H1 (cell line): ENCODE data around the gene TMEM204. TPM values are rescaled to one million over a fixed set of nuclear protein-coding genes. Genes with fewer than 3 reads are reported as not detected.

ENCODE experiments used
- CTCF ChIA-PET: fragments of 300-600 bp; sonication (Branson Sonifier 250); formaldehyde crosslinking; loops from one replicate; lab custom pipeline; 2021; ENCODE audit not compliant: partially characterized antibody; lab: Charles Lee
- POLR2A ChIA-PET: fragments of 300-600 bp; sonication (Branson Sonifier 250); formaldehyde crosslinking; loops from one replicate; lab custom pipeline; 2021; ENCODE audit warnings: inconsistent platforms; ENCODE audit not compliant: partially characterized antibody; lab: Charles Lee
- DNase-seq, 2 experiments: peaks; one replicate each; pipeline versions ENCODE4 v3.0.0 to v3.0.0-alpha.2; 2010 to 2022; ENCODE audit warnings: low spot score in 2 of 2, low read depth in 1 of 2, mixed read lengths in 1 of 2
- FAIRE-seq: peaks from 2 replicates; lab custom pipeline; 2011; peaks lifted over from hg19 to GRCh38; lab: Jason Lieb, UNC
- H2AFZ ChIP-seq: 2 replicates; pipeline ENCODE4 v1.8.1; 2012; ENCODE audit warnings: low read length, inconsistent platforms
- H2AK5ac ChIP-seq: 2 replicates; pipeline ENCODE4 v1.6.1; 2013; ENCODE audit warnings: low read depth, low read length
- H2BK120ac ChIP-seq: replicated peaks from 2 replicates; pipeline ENCODE3; 2013; ENCODE audit warnings: low read depth, low read length, inconsistent platforms
- H2BK12ac ChIP-seq: 2 replicates; pipeline ENCODE4 v1.6.1; 2013; ENCODE audit warnings: low read depth, low read length
- H2BK15ac ChIP-seq: 2 replicates; pipeline ENCODE4 v1.6.1; 2013; ENCODE audit warnings: low read length
- H2BK20ac ChIP-seq: 2 replicates; pipeline ENCODE4 v1.6.1; 2013; ENCODE audit warnings: low read length
- H2BK5ac ChIP-seq: 2 replicates; pipeline ENCODE4 v1.6.1; 2013; ENCODE audit warnings: low read depth, low read length
- H3K14ac ChIP-seq: 2 replicates; pipeline ENCODE4 v1.6.1; 2013; ENCODE audit warnings: inconsistent platforms; ENCODE audit not compliant: insufficient read length
- H3K18ac ChIP-seq: 2 replicates; pipeline ENCODE4 v1.6.1; 2013; ENCODE audit warnings: low read length; ENCODE audit errors: extremely low read depth
- H3K23ac ChIP-seq: 2 replicates; pipeline ENCODE4 v1.6.1; 2013; ENCODE audit warnings: inconsistent platforms; ENCODE audit not compliant: insufficient read length
- H3K23me2 ChIP-seq: 2 replicates; pipeline ENCODE4 v1.6.1; 2013; ENCODE audit warnings: low read depth, low read length
- H3K27ac ChIP-seq: 2 replicates; pipeline ENCODE4 v1.6.1; 2011; ENCODE audit warnings: low read depth, low read length, inconsistent platforms
- H3K27me3 ChIP-seq, 4 experiments: replicated peaks in 1 of 4; 1 replicate in 1 of 4; 2 replicates in 3 of 4; pipeline versions ENCODE4 v1.6.1 to v1.8.1; 2011 to 2013; ENCODE audit warnings: low read length in 3 of 4, mild to moderate bottlenecking in 3 of 4, inconsistent platforms in 2 of 4, mixed read lengths in 2 of 4, moderate library complexity in 1 of 4; ENCODE audit not compliant: control insufficient read depth in 3 of 4, insufficient read depth in 3 of 4; ENCODE audit errors: extremely low read depth in 1 of 4
- H3K36me3 ChIP-seq, 4 experiments: 2 replicates each; pipeline versions ENCODE4 v1.6.1 to v1.8.1; 2011 to 2013; ENCODE audit warnings: mild to moderate bottlenecking in 4 of 4, low read length in 3 of 4, moderate library complexity in 2 of 4, control low read depth in 1 of 4, inconsistent platforms in 1 of 4; ENCODE audit not compliant: insufficient read depth in 4 of 4, control insufficient read depth in 2 of 4
- H3K4ac ChIP-seq: replicated peaks from 2 replicates; pipeline ENCODE3; 2013; ENCODE audit warnings: low read length, low read depth, mixed read lengths, inconsistent platforms; ENCODE audit not compliant: insufficient read length
- H3K4me1 ChIP-seq, 4 experiments: replicated peaks in 1 of 4; 1 replicate in 1 of 4; 2 replicates in 3 of 4; pipeline versions ENCODE4 v1.6.1 to v1.8.1; 2011 to 2013; ENCODE audit warnings: low read length in 3 of 4, inconsistent platforms in 2 of 4, mixed read lengths in 1 of 4; ENCODE audit not compliant: insufficient read depth in 4 of 4, control insufficient read depth in 3 of 4
- H3K4me2 ChIP-seq, 2 experiments: 2 replicates each; pipeline versions ENCODE4 v1.6.1 to v1.8.1; 2011 to 2013; ENCODE audit warnings: low read depth in 2 of 2, low read length in 2 of 2, control low read depth in 1 of 2, inconsistent platforms in 1 of 2, mild to moderate bottlenecking in 1 of 2; ENCODE audit not compliant: insufficient read depth in 1 of 2
- H3K4me3 ChIP-seq, 4 experiments: fragments of 200-600, 300-600 bp in 1 of 4; sonication (generic), shearing (Covaris generic), sonication (Bioruptor Twin) in 1 of 4; 2 replicates each; pipeline versions ENCODE4 v1.5.1 to v1.8.1; 2011 to 2016; ENCODE audit warnings: low read length in 4 of 4, low read depth in 3 of 4, control low read depth in 2 of 4, inconsistent platforms in 2 of 4, mild to moderate bottlenecking in 2 of 4, mixed read lengths in 1 of 4, moderate library complexity in 1 of 4; ENCODE audit not compliant: insufficient read depth in 2 of 4; ENCODE audit errors: extremely low read depth in 1 of 4
- H3K56ac ChIP-seq: replicated peaks from 2 replicates; pipeline ENCODE3; 2013; ENCODE audit warnings: low read depth, mild to moderate bottlenecking, mixed read lengths, low read length, inconsistent platforms; ENCODE audit not compliant: insufficient read length
- H3K79me1 ChIP-seq: 2 replicates; pipeline ENCODE4 v1.6.1; 2013; ENCODE audit warnings: low read depth, low read length, control low read depth
- H3K79me2 ChIP-seq, 2 experiments: 2 replicates each; pipeline versions ENCODE4 v1.6.1 to v1.8.1; 2012 to 2013; ENCODE audit warnings: low read length in 2 of 2, mild to moderate bottlenecking in 2 of 2, inconsistent platforms in 1 of 2; ENCODE audit not compliant: insufficient read depth in 2 of 2, control insufficient read depth in 1 of 2
- H3K9ac ChIP-seq, 4 experiments: replicated peaks in 1 of 4; 1 replicate in 1 of 4; 2 replicates in 3 of 4; pipeline versions ENCODE4 v1.6.1 to v1.8.1; 2011 to 2013; ENCODE audit warnings: low read depth in 3 of 4, low read length in 3 of 4, control low read depth in 2 of 4, mild to moderate bottlenecking in 2 of 4, moderate library complexity in 2 of 4, inconsistent platforms in 1 of 4; ENCODE audit errors: extremely low read depth in 1 of 4
- H3K9me3 ChIP-seq, 2 experiments: 2 replicates each; pipeline versions ENCODE4 v1.6.1 to v1.8.1; 2012 to 2013; ENCODE audit warnings: mild to moderate bottlenecking in 2 of 2, moderate library complexity in 2 of 2, control low read depth in 1 of 2, inconsistent platforms in 1 of 2, low read depth in 1 of 2, low read length in 1 of 2, mixed read lengths in 1 of 2; ENCODE audit not compliant: insufficient read depth in 2 of 2
- H4K20me1 ChIP-seq, 2 experiments: replicated peaks in 1 of 2; 2 replicates each; pipeline versions ENCODE3 to v1.8.1; 2011 to 2013; ENCODE audit warnings: inconsistent platforms in 2 of 2, low read length in 2 of 2, mild to moderate bottlenecking in 1 of 2; ENCODE audit not compliant: insufficient read depth in 2 of 2, control insufficient read depth in 1 of 2
- H4K5ac ChIP-seq: 2 replicates; pipeline ENCODE4 v1.6.1; 2013; ENCODE audit warnings: low read length, low read depth, mixed read lengths, inconsistent platforms; ENCODE audit not compliant: insufficient read length
- H4K8ac ChIP-seq: 2 replicates; pipeline ENCODE4 v1.8.0; 2013; ENCODE audit warnings: mild to moderate bottlenecking, moderate library complexity, low read length, inconsistent platforms; ENCODE audit not compliant: insufficient read depth; ENCODE audit errors: extremely low read depth
- H4K91ac ChIP-seq: replicated peaks from 2 replicates; pipeline ENCODE3; 2013; ENCODE audit warnings: low read length, mixed read lengths, inconsistent platforms; ENCODE audit not compliant: insufficient read length
- ATF2 ChIP-seq: IDR thresholded peaks from 2 replicates; pipeline ENCODE4 v1.6.1; 2012; ENCODE audit warnings: low read length, inconsistent platforms
- CHD1 ChIP-seq: IDR thresholded peaks from 2 replicates; pipeline ENCODE4 v1.6.1; 2012; ENCODE audit warnings: low read depth, low read length, improper control_type of control experiment
- EGR1 ChIP-seq: IDR thresholded peaks from 2 replicates; pipeline ENCODE4 v1.6.1; 2011; ENCODE audit warnings: low read depth, low read length, borderline replicate concordance
- EP300 ChIP-seq, 2 experiments: IDR thresholded peaks; 1 replicate in 1 of 2; 2 replicates in 1 of 2; pipeline ENCODE4 v1.6.1; 2011 to 2012; ENCODE audit warnings: low read depth in 2 of 2, low read length in 2 of 2, mild to moderate bottlenecking in 2 of 2, borderline replicate concordance in 1 of 2, inconsistent platforms in 1 of 2, moderate library complexity in 1 of 2
- FOSL1 ChIP-seq: IDR thresholded peaks from 2 replicates; pipeline ENCODE4 v1.6.1; 2011; ENCODE audit warnings: mild to moderate bottlenecking, low read depth, low read length, moderate library complexity; ENCODE audit not compliant: insufficient read depth
- GTF2F1 ChIP-seq: IDR thresholded peaks from 2 replicates; pipeline ENCODE4 v1.6.1; 2012; ENCODE audit warnings: low read depth, low read length, improper control_type of control experiment, borderline replicate concordance
- MAX ChIP-seq: IDR thresholded peaks from 2 replicates; pipeline ENCODE4 v1.6.1; 2012; ENCODE audit warnings: inconsistent platforms
- NRF1 ChIP-seq: IDR thresholded peaks from 2 replicates; pipeline ENCODE4 v1.6.1; 2011; ENCODE audit warnings: mild to moderate bottlenecking, low read depth, low read length, improper control_type of control experiment
- POLR2A ChIP-seq, 2 experiments: IDR thresholded peaks; 1 replicate in 1 of 2; 2 replicates in 1 of 2; pipeline ENCODE4 v1.6.1; 2011; ENCODE audit warnings: low read depth in 2 of 2, low read length in 2 of 2, mild to moderate bottlenecking in 2 of 2; ENCODE audit errors: control extremely low read depth in 1 of 2
- RNF2 ChIP-seq: fragments of 200-900, 300-1000 bp; sonication (generic); IDR thresholded peaks from 2 replicates; pipeline ENCODE4 v1.7.1; 2016; ENCODE audit warnings: borderline replicate concordance, low read depth, mild to moderate bottlenecking, antibody characterized with exemption, low read length; ENCODE audit not compliant: poor library complexity, severe bottlenecking; ENCODE audit errors: missing control alignments
- SIRT6 ChIP-seq: IDR thresholded peaks from one replicate; pipeline ENCODE4 v1.7.1; 2012; ENCODE audit warnings: low read length, inconsistent platforms
- SP4 ChIP-seq: IDR thresholded peaks from 2 replicates; pipeline ENCODE4 v1.6.1; 2012; ENCODE audit warnings: low read length, inconsistent platforms
- TEAD4 ChIP-seq: IDR thresholded peaks from 2 replicates; pipeline ENCODE4 v1.6.1; 2012; ENCODE audit warnings: low read depth, low read length, inconsistent platforms, mixed read lengths
- WGBS, 2 experiments: shearing (Covaris generic) in 1 of 2; methylation state at CpG; one replicate each; pipeline versions ENCODE4 v1.1.6 to v1.1.7; 2013 to 2015; ENCODE audit warnings: low lambda C conversion rate in 2 of 2, mixed read lengths in 2 of 2, inconsistent platforms in 1 of 2, low coverage in 1 of 2, missing lambda C conversion rate in 1 of 2; ENCODE audit not compliant: insufficient replicate concordance in 2 of 2, insufficient coverage in 1 of 2, insufficient read length in 1 of 2; ENCODE audit errors: extremely low coverage in 1 of 2, missing lambda C conversion rate in 1 of 2; 5-methylcytosine and 5-hydroxymethylcytosine counted together
- polyA plus RNA-seq, 7 experiments: library from polyadenylated mRNA; depleted of rRNA in 3 of 7; stranded (reverse) in 5 of 7; unstranded in 2 of 7; fragments of >200 nt in 5 of 7; fragments of 200-250 nt in 2 of 7; gene quantifications; 1 replicate in 5 of 7; 2 replicates in 1 of 7; 4 replicates in 1 of 7; pipeline versions ENCODE4 v1.2.1 to v1.2.3, GENCODE V29; 2011 to 2013; ENCODE audit warnings: missing spikeins in 2 of 7, mixed read lengths in 2 of 7
- total RNA-seq: library from RNA; stranded (reverse); fragmentation: NEBNext Ultra II Directional; extraction: Animal tissue kit (Norgen Biotek cat#: 25700); gene quantifications from 2 replicates; pipeline ENCODE4 v1.2.1, GENCODE V29; 2021

Gene TMEM204
- total and polyA plus RNA-seq, 2 of the 8 experiments (the other 6 are each of a cell fraction or from before 2014, with no cell fraction given), result not detected

- POLR2A ChIA-PET, result no interaction called here
- no peak for FAIRE-seq
- TF ChIP-seq ATF2, result no peak
- no peak for TF ChIP-seq SIRT6
- TF ChIP-seq FOSL1, result no peak
- TF ChIP-seq NRF1, result no peak
- TF ChIP-seq SP4, result no peak
- no peak for TF ChIP-seq EGR1
- no peak for TF ChIP-seq CHD1
- no peak for TF ChIP-seq MAX
- no peak for TF ChIP-seq RNF2
- TF ChIP-seq TEAD4, result no peak
- no peak for TF ChIP-seq EP300 (IDR thresholded peaks at IDR 0.05; ENCODE audit: borderline replicate concordance in 1 of 2, low read depth in 2 of 2, low read length in 2 of 2)
- TF ChIP-seq GTF2F1, result no peak
- no peak for TF ChIP-seq POLR2A (IDR thresholded peaks at IDR 0.05; ENCODE audit: control extremely low read depth in 1 of 2, low read depth in 2 of 2, low read length in 2 of 2)
These were observed 59.0 kb downstream of the TMEM204 start for GRCh38 chr16:1592446-1592845.

More at GRCh38 chr16:1592446-1592845, 59.0 kb downstream of the TMEM204 start:
- DNase-seq, result no peak
- no peaks in the 10 kb centered on the region for H3K79me1 ChIP-seq
- H2BK120ac ChIP-seq, result no peak overlapping the region
- no peak overlapping the region for H4K91ac ChIP-seq
- H3K4me1 ChIP-seq, result no peaks in the 10 kb centered on the region
- no peak overlapping the region for H3K27ac ChIP-seq
- no peak overlapping the region for H3K9ac ChIP-seq
- H3K4ac ChIP-seq, result no peak overlapping the region
- H3K14ac ChIP-seq, result no peak overlapping the region
- H3K4me3 ChIP-seq, result no peak overlapping the region
- no peak overlapping the region; the same call in 1 of the 2 replicates for H4K8ac ChIP-seq
- no peaks in the 10 kb centered on the region for H3K27me3 ChIP-seq
- 90% methylated on average over 15 of the region's 16 CpGs; no CpG with 5 or more reads in 1 of the 2 experiments for WGBS, 2 experiments
- no peak overlapping the region for H2BK20ac ChIP-seq
- H3K18ac ChIP-seq, result no peak overlapping the region
- H3K9me3 ChIP-seq, result peaks cover 0 to 6% of the 10 kb centered on the region in 2 experiments; a peak in 1 of 4 replicates
- no peak overlapping the region for H2BK12ac ChIP-seq
- no peak overlapping the region for H4K5ac ChIP-seq
- no peaks in the 10 kb centered on the region for H3K79me2 ChIP-seq
- no peak overlapping the region for H2BK5ac ChIP-seq
- no peak overlapping the region for H2BK15ac ChIP-seq
- H3K4me2 ChIP-seq, result no peak overlapping the region
- CTCF ChIA-PET, result no interaction called here
- H2AK5ac ChIP-seq, result no peak overlapping the region
- H3K36me3 ChIP-seq, result peaks cover 0 to 3% (median under 1%) of the 10 kb centered on the region in 4 experiments; a peak in 2 of 8 replicates
- H3K23ac ChIP-seq, result no peak overlapping the region
- no peak overlapping the region for H2AFZ ChIP-seq
- no peaks in the 10 kb centered on the region for H3K23me2 ChIP-seq
- H3K56ac ChIP-seq, result no peak overlapping the region
- H4K20me1 ChIP-seq, result peaks cover 0 to 6% of the 10 kb centered on the region in 2 experiments
